ENCODE data around the gene PNMA8C. TPM values are rescaled to one million over a fixed set of nuclear protein-coding genes. Genes with fewer than 3 reads are reported as not detected.

Gene PNMA8C
- polyA plus RNA-seq, 1 of the 3 experiments (the other 2 are of a cell fraction) = 1.3 TPM

DNA sequence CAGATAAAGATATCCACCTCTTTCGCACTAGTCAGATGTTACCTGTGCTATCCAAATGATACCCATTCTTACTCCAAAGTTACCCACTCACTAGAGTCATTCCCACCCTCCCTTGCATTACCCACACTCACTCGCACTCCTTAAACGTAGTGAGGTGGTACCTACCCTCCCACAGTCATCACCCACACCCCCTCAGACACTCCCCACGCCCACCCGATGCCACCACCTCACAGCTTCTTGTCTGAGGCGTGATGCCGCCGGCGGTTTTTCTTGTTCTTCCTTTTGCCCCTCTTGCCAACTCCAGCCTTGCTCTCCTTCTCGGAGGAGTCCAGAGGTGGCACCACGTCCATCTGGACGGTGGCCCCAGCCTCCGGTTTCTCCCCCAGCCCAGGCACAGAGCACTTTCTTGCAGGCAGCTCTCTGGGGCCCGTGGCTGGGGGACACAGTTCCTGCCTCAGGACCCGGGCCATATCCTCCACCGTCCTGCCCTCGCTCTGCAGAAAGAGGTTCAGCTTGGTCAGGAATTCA is 1.2 kb downstream of the PNMA8C start:
- ChIA-PET CTCF (interaction anchor here (0.8 to 3.6 kb wide), 7 partner anchors 9 to 89 kb away, joined by 3 to 16 read pairs (median 5); no protein-coding TSS in a partner anchor), POLR2A (no interaction called here)
- WGBS (ENCODE audit: low lambda C conversion rate) = 46% methylated on average over 17 of the region's 17 CpGs
- Histone ChIP-seq H3K4me1 (ENCODE audit: control insufficient read depth in 1 of 2, insufficient read depth in 2 of 2, low read depth in 1 of 2, low read length in 1 of 2) (peaks cover 0 to 19% of the 10 kb centered on the region in 2 experiments; a peak in 2 of 4 replicates), H3K27ac (ENCODE audit: low read depth in 2 of 2, low read length in 1 of 2) (peak overlapping the region in 1 of 2 experiments; percentile 78; a peak in 1 of 4 replicates), H3K79me2 (ENCODE audit: insufficient read depth) (no peaks in the 10 kb centered on the region), H3K9me2 (no peaks in the 10 kb centered on the region), H3K27me3 (ENCODE audit: insufficient read depth) (no peaks in the 10 kb centered on the region), H3K9ac (no peak overlapping the region), H2AFZ (ENCODE audit: low read depth) (no peak overlapping the region), H3K9me3 (no peaks in the 10 kb centered on the region), H3F3A (replicated peaks; ENCODE audit: insufficient read depth) (no peaks in the 10 kb centered on the region), H4K20me1 (ENCODE audit: insufficient read depth) (no peaks in the 10 kb centered on the region), H3K4me3 (ENCODE audit: low read depth in 2 of 2, low read length in 1 of 2) (peak overlapping the region; percentile 62 to 66), H3K4me2 (peak overlapping the region; percentile 75), H3K36me3 (replicated peaks in 1 of 2; ENCODE audit: control insufficient read depth in 1 of 2, insufficient read depth in 2 of 2, low read length in 1 of 2) (no peaks in the 10 kb centered on the region)
- TF ChIP-seq FOXJ3 (CRISPR knock-in tag; IDR thresholded peaks at IDR 0.05) (no peak), SMC3 (IDR thresholded peaks at IDR 0.05; ENCODE audit: low read depth, low read length) (no peak), GATA2 (CRISPR knock-in tag; IDR thresholded peaks at IDR 0.05) (no peak), FOSL2 (IDR thresholded peaks at IDR 0.05; ENCODE audit: borderline replicate concordance, low read depth) (no peak), GABPA (IDR thresholded peaks at IDR 0.05; ENCODE audit: low read depth) (no peak), FOXM1 (IDR thresholded peaks at IDR 0.05; ENCODE audit: low read depth) (no peak), POLR2AphosphoS5 (IDR thresholded peaks at IDR 0.05; ENCODE audit: low read depth, low read length) (no peak), CHD2 (IDR thresholded peaks at IDR 0.05; ENCODE audit: low read length, partially characterized antibody) (no peak), NRF1 (IDR thresholded peaks at IDR 0.05; ENCODE audit: low read depth, low read length) (no peak), TEAD4 (IDR thresholded peaks at IDR 0.05; ENCODE audit: borderline replicate concordance, insufficient read depth) (no peak), MEF2A (IDR thresholded peaks at IDR 0.05; ENCODE audit: borderline replicate concordance, low read depth) (no peak), EZH2phosphoT487 (IDR thresholded peaks at IDR 0.05; ENCODE audit: borderline replicate concordance, low read depth) (no peak), RCOR1 (IDR thresholded peaks at IDR 0.05; ENCODE audit: low read length) (no peak), TAF1 (IDR thresholded peaks at IDR 0.05; ENCODE audit: borderline replicate concordance, low read depth, low read length) (no peak)
- TF ChIP-seq, protein P1, sequence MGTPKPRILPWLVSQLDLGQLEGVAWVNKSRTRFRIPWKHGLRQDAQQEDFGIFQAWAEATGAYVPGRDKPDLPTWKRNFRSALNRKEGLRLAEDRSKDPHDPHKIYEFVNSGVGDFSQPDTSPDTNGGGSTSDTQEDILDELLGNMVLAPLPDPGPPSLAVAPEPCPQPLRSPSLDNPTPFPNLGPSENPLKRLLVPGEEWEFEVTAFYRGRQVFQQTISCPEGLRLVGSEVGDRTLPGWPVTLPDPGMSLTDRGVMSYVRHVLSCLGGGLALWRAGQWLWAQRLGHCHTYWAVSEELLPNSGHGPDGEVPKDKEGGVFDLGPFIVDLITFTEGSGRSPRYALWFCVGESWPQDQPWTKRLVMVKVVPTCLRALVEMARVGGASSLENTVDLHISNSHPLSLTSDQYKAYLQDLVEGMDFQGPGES (IDR thresholded peaks at IDR 0.05; ENCODE audit: low read depth, low read length) = no peak
- TF ChIP-seq, protein P2, sequence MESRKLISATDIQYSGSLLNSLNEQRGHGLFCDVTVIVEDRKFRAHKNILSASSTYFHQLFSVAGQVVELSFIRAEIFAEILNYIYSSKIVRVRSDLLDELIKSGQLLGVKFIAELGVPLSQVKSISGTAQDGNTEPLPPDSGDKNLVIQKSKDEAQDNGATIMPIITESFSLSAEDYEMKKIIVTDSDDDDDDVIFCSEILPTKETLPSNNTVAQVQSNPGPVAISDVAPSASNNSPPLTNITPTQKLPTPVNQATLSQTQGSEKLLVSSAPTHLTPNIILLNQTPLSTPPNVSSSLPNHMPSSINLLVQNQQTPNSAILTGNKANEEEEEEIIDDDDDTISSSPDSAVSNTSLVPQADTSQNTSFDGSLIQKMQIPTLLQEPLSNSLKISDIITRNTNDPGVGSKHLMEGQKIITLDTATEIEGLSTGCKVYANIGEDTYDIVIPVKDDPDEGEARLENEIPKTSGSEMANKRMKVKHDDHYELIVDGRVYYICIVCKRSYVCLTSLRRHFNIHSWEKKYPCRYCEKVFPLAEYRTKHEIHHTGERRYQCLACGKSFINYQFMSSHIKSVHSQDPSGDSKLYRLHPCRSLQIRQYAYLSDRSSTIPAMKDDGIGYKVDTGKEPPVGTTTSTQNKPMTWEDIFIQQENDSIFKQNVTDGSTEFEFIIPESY (IDR thresholded peaks at IDR 0.05; ENCODE audit: borderline replicate concordance, low read depth) = no peak
- DNase-seq = no peak

Measured in SK-N-SH (cell line).